Transverse colon (tissue), 4 donors: ENCODE measurements around the gene FOXP2. TPM values are rescaled to one million over a fixed set of nuclear protein-coding genes. Genes with fewer than 3 reads are reported as not detected.
"Not testable (repeated sequence)": the region's sequence is repeated elsewhere in the genome, so short reads cannot be mapped to it uniquely, and the experiment has no call there.

Source experiments
- DNase-seq: peaks from one replicate; pipeline ENCODE4 v3.0.0-alpha.2; 2019
- H3K27ac ChIP-seq, 4 donors: fragments of 200-600 bp; sonication (generic); 2 replicates each; pipeline ENCODE4 v1.5.1; 2016 to 2018; ENCODE audit warnings: inconsistent platforms in 4 of 4
- H3K27me3 ChIP-seq: fragments of 200-600 bp; sonication (generic); 2 replicates; pipeline ENCODE4 v1.5.1; 2017; ENCODE audit warnings: inconsistent platforms
- H3K36me3 ChIP-seq, 4 donors: fragments of 200-600 bp; sonication (generic); 2 replicates each; pipeline ENCODE4 v1.5.1; 2017 to 2019; ENCODE audit warnings: inconsistent platforms in 4 of 4
- H3K4me1 ChIP-seq, 4 donors: fragments of 200-600 bp; sonication (generic); 2 replicates each; pipeline ENCODE4 v1.5.1; 2017 to 2020; ENCODE audit warnings: inconsistent platforms in 4 of 4
- H3K4me3 ChIP-seq, 4 donors: fragments of 200-600 bp; sonication (generic); 1 replicate in 1 of 4; 2 replicates in 3 of 4; pipeline versions ENCODE4 v1.5.1 to v1.6.1; 2017 to 2019; ENCODE audit warnings: inconsistent platforms in 4 of 4
- H3K9me3 ChIP-seq, 2 donors: fragments of 200-600 bp; sonication (generic); 2 replicates each; pipeline ENCODE4 v1.5.1; 2017 to 2019; ENCODE audit warnings: inconsistent platforms in 2 of 2
- CTCF ChIP-seq, 5 experiments: fragments of 200-600 bp in 3 of 5; fragments of 450-650 bp in 2 of 5; sonication (generic) in 3 of 5; IDR thresholded peaks; 1 replicate in 2 of 5; 2 replicates in 3 of 5; pipeline ENCODE4 v1.5.1; 2016 to 2017; ENCODE audit warnings: antibody characterized with exemption in 5 of 5, inconsistent platforms in 3 of 5, mild to moderate bottlenecking in 2 of 5, moderate library complexity in 1 of 5
- EP300 ChIP-seq: sonication (generic); formaldehyde crosslinking; IDR thresholded peaks from one replicate; pipeline ENCODE4 v1.6.1; 2017; ENCODE audit warnings: antibody characterized with exemption, low read depth
- POLR2A ChIP-seq: fragments of 450-650 bp; IDR thresholded peaks from one replicate; pipeline ENCODE4 v1.6.1; 2016; ENCODE audit warnings: antibody characterized with exemption, mild to moderate bottlenecking, moderate library complexity
- POLR2AphosphoS5 ChIP-seq, 3 donors: sonication (generic); formaldehyde crosslinking; IDR thresholded peaks; one replicate each; pipeline ENCODE4 v1.6.1; 2016; ENCODE audit warnings: antibody characterized with exemption in 3 of 3
- WGBS, 2 donors: methylation state at CpG; one replicate each; pipeline ENCODE4 v1.1.5; 2018; ENCODE audit warnings: low coverage in 1 of 2; 5-methylcytosine and 5-hydroxymethylcytosine counted together
- in situ Hi-C, 4 donors: fragments of 200-750 bp; cut with MboI; loops; one replicate each; pipeline versions ENCODE4 v1.15.0 to v1.15.1; 2017; ENCODE audit warnings: low sequenced_read_pairs in 3 of 4, low pct_ligation_motif_present in 1 of 4, low pct_unique_long_range_greater_than_20kb in 1 of 4
- intact Hi-C: fragments of 100-400 bp; cut with DNase I; formaldehyde crosslinking; loops from one replicate; pipeline ENCODE4 v1.15.1; 2023; ENCODE audit warnings: low total_unique reads
- total RNA-seq, 4 donors: library from RNA; depleted of rRNA; stranded (reverse); fragments of >200 nt; gene quantifications; one replicate each; pipeline ENCODE4 v1.1.0, GENCODE V29; 2016

The FOXP2 gene
- total RNA-seq, 4 donors from 2014 or later, result 20.5 to 102 (median 34.0) TPM

DNA sequence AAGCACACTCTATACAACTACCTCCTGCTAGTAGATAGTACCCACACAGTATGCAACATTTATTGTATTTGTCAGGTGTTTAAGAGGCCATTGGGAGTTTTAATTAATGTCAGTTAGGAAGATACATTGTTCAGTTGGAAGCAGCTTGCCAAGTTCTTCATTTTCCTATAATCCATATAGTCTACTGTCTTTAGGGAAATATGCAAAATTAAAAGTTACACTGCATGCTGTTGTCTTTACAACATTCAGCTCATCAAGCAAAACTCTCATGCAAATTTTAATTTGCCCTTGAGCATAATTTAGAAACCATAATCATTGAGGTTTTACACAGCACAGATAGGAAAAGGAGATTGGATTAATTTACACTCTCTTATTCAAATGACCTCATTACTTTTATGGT, 17.4 kb downstream of the FOXP2 start:
- Histone ChIP-seq H3K36me3 (no peaks in the 10 kb centered on the region), H3K27me3 (no peaks in the 10 kb centered on the region), H3K9me3 (no peaks in the 10 kb centered on the region), H3K27ac (no peak overlapping the region), H3K4me1 (peaks cover 0 to 12% (median 5%) of the 10 kb centered on the region in 4 donors), H3K4me3 (no peak overlapping the region)
- no peak for DNase-seq
- intact Hi-C loops (no loop called here), in situ Hi-C loops (no loop called here)
- TF ChIP-seq EP300 (no peak), POLR2A (no peak), POLR2AphosphoS5 (IDR thresholded peaks at IDR 0.05) (no peak), CTCF (IDR thresholded peaks at IDR 0.05) (no peak)

GRCh38 chr7:114432703-114433102, 18.1 kb downstream of the FOXP2 start:
- TF ChIP-seq POLR2A (no peak), EP300 (no peak), CTCF (IDR thresholded peaks at IDR 0.05) (no peak), POLR2AphosphoS5 (IDR thresholded peaks at IDR 0.05) (no peak)
- Histone ChIP-seq H3K27ac (no peak overlapping the region), H3K4me3 (no peak overlapping the region), H3K4me1 (peaks cover 0 to 9% (median 4%) of the 10 kb centered on the region in 4 donors), H3K36me3 (no peaks in the 10 kb centered on the region), H3K9me3 (no peaks in the 10 kb centered on the region), H3K27me3 (no peaks in the 10 kb centered on the region)
- DNase-seq, result no peak
- in situ Hi-C loops (no loop called here), intact Hi-C loops (no loop called here)
- 62 to 80% methylated on average over 3 of the region's 3 CpGs for WGBS, 2 donors

GRCh38 chr7:114439581-114439980, 25.0 kb downstream of the FOXP2 start:
- TF ChIP-seq POLR2A (no peak), CTCF (IDR thresholded peaks at IDR 0.05) (no peak), EP300 (no peak)
- Histone ChIP-seq H3K9me3 (no peaks in the 10 kb centered on the region), H3K27ac (no peak overlapping the region), H3K4me1 (no peaks in the 10 kb centered on the region), H3K4me3 (no peak overlapping the region), H3K27me3 (no peaks in the 10 kb centered on the region), H3K36me3 (no peaks in the 10 kb centered on the region)
- in situ Hi-C loops (no loop called here), intact Hi-C loops (no loop called here)
- no peak for DNase-seq
- WGBS, 2 donors, result 86 to 88% methylated on average over 5 of the region's 5 CpGs

GRCh38 chr7:114440927-114441326, 26.3 kb downstream of the FOXP2 start:
- DNase-seq, result peak; percentile 15

GRCh38 chr7:114444196-114444595, 29.6 kb downstream of the FOXP2 start:
- Histone ChIP-seq H3K27me3 (no peaks in the 10 kb centered on the region), H3K27ac (no peak overlapping the region), H3K9me3 (no peaks in the 10 kb centered on the region), H3K36me3 (no peaks in the 10 kb centered on the region), H3K4me1 (no peaks in the 10 kb centered on the region), H3K4me3 (no peak overlapping the region)
- intact Hi-C loops, result no loop called here
- TF ChIP-seq POLR2AphosphoS5 (IDR thresholded peaks at IDR 0.05), result no peak
- no peak for TF ChIP-seq POLR2A
- TF ChIP-seq EP300, result no peak
- no peak for TF ChIP-seq CTCF (IDR thresholded peaks at IDR 0.05)
- WGBS, 2 donors, result 71 to 74% methylated on average over 2 of the region's 2 CpGs
- DNase-seq, result no peak
- in situ Hi-C loops, result no loop called here

More at GRCh38 chr7:114440927-114441326, 26.3 kb downstream of the FOXP2 start:
- H3K36me3 ChIP-seq, intact Hi-C loops, in situ Hi-C loops, H3K27me3 ChIP-seq, H3K9me3 ChIP-seq, H3K4me1 ChIP-seq, H3K4me3 ChIP-seq, H3K27ac ChIP-seq: not testable (repeated sequence)
- WGBS, 2 donors, result 58 to 90% methylated on average over 4 of the region's 4 CpGs
